ENCODE data around the gene POLR2C.

DNA sequence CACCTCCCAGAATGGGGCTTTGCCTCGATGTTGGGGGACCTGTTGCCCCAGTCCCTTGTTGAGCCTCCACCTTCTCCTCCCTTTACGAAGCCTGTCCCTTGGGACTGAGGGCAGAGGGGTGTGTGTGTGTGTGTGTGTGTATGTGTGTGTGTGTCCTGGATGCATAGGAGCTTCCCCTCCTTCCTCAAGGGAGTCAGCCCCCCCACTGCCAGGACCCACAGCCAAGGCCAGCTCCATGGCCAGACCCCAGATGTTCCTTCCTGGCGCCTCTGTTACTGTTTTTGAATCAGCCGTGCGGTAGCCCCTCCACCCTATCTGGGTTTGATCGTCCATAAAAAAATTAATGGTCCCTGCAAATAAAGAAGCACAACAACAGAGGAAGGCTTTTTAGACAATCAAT, 41.5 kb downstream of the POLR2C start:
- TF ChIP-seq EZH2phosphoT487 (IDR thresholded peaks at IDR 0.05; ENCODE audit: insufficient read depth, low read depth) (no peak), EZH2 (IDR thresholded peaks at IDR 0.05; ENCODE audit: insufficient read depth, poor library complexity, severe bottlenecking) (no peak)

All from GM23248 (cell line).